Lower leg skin (tissue), 3 donors: ENCODE measurements around the gene ST3GAL4.

Experiments
- CTCF ChIP-seq, 3 donors: fragments of 450-650 bp; IDR thresholded peaks; one replicate each; pipeline ENCODE4 v1.5.1; 2016; ENCODE audit warnings: antibody characterized with exemption in 3 of 3, mild to moderate bottlenecking in 3 of 3, moderate library complexity in 2 of 3
- POLR2A ChIP-seq, 2 donors: fragments of 450-650 bp; IDR thresholded peaks; one replicate each; pipeline ENCODE4 v1.6.1; 2016 to 2017; ENCODE audit warnings: antibody characterized with exemption in 2 of 2, mild to moderate bottlenecking in 1 of 2, moderate library complexity in 1 of 2

GRCh38 chr11:126336138-126336541 lies 19.3 kb upstream of the ST3GAL4 start:
- TF ChIP-seq CTCF (IDR thresholded peaks at IDR 0.05) (no peak), POLR2A (IDR thresholded peaks at IDR 0.05) (no peak)
